GM18526 (cell line): ENCODE results near the gene GALK2.
A peak's percentile ranks its signal among the peaks of the same experiment; 100 is the strongest.

ENCODE experiments used
- POLR2A ChIP-seq: IDR thresholded peaks from 3 replicates; pipeline ENCODE4 v1.6.1; 2011; ENCODE audit not compliant: insufficient read length; ENCODE audit errors: extremely low read depth

Gene GALK2

DNA sequence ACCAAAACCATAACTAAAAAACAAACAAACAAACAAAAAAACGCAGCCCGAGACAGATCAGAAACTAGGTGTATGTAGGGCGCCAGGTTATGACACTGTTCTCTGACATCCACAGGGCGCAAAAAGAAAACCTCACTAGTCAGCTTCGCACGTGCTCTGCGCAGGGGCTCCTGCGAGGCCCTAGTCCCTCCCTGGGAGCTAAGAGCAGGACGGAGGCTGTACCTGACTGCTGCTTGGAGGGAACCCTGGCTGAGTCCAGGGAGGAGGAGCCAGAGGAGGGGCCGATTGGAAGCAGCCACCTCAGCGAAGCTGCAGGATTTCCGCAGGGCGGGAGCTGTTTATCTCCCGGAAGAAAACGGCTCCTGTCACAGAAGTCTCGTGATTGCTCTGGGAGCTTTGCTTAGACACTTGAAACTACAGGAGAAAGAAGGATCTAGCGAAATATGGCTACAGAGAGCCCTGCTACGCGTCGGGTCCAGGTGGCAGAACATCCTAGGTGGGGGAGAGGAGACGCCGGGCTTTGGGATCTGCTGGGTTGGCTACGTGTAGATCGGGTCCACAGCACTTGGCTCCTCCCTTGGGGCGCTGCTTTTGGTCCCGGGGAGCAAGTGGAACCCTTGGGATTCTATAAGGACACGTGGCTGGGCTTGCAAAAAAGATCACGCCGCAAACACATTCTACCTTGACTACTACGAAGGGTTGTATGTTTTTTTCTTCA, at the start of gene GALK2:
Gene GALK2, plus strand, starts transcription at position 368 of the 718 bp plus-strand sequence. Its CDS starts 76 bp downstream, at position 444.
- TF ChIP-seq POLR2A: peak; percentile 56

- TF ChIP-seq POLR2A: no peak
Measured at GRCh38 chr15:49120832-49121231, 49.2 kb upstream of the GALK2 start.

GRCh38 chr15:49121901-49122300, 48.1 kb upstream of the GALK2 start:
- no peak for TF ChIP-seq POLR2A

GRCh38 chr15:49122541-49123062, 47.4 kb upstream of the GALK2 start:
- no peak for TF ChIP-seq POLR2A

- TF ChIP-seq POLR2A: no peak
Measured at GRCh38 chr15:49124371-49124770, 45.7 kb upstream of the GALK2 start.

DNA sequence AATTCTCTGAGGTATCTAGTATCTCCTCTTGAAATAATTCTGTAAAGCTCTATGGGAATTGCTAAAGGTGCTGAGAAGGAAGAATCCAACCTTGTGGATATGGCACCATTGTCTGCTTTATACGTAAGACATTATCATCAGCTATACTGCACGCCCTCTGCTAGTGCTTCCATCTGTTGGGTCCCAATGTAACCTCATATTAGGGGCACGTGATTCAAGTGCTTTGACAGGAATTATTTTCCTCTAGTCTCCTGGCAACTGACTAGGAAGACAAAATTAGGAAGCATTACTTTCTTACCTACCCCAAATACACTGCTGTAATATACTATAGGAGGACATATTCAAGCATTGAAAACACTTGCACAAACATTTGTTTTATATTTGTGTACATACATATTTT, 38.6 kb upstream of the GALK2 start:
- TF ChIP-seq POLR2A: no peak

DNA sequence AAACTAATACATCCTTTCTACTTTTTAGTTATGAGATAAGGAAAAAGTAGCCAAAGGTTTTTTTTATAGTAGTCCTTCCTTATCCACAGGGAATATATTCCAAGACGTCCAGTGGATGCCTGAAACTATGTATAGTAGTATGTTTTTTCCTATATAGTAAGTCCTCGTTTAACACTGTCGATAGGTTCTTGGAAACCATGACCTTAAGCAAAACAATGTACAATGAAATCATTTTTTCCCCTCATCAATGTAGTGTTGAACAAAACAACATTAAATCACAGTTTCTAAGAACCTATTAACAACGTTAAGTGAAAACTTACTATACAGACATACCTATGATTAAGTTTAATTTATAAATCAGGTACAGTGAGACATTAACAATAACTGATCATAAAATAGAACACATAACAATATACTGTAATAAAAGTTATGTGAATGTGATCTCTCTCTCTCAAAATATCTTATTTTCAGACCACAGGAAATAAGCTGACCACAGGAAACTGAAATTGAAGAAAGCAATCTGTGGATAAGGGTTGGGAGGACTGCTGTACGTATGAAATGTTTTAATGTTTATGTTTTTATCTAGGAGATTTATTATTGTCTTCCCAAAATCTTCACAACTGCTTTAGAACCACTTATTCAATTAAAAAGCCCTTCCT, 35.2 kb upstream of the GALK2 start:
- no peak for TF ChIP-seq POLR2A

DNA sequence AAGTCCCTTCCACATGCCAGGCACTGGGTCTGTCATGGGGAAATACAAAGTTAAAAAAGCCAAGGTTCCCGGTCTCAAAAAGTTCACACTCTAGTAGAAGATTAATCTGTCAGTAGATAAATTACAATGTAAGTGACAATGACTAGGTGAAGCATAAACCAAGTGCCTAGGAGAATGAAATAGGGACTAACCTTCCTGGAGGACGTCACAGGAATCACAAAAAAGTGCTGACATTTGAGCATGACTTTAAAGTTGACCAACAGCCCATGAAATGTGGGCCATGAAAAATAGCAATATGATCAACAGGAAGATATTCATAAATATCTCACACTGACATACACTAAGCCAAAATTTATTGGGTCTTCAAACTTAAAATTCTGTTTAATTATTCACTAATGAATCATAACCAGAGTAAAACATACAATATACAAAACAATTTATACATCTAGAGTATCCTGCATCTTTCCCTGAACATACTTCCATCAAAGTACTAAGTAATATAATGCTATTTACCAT, 34.6 kb upstream of the GALK2 start:
- TF ChIP-seq POLR2A: no peak

DNA sequence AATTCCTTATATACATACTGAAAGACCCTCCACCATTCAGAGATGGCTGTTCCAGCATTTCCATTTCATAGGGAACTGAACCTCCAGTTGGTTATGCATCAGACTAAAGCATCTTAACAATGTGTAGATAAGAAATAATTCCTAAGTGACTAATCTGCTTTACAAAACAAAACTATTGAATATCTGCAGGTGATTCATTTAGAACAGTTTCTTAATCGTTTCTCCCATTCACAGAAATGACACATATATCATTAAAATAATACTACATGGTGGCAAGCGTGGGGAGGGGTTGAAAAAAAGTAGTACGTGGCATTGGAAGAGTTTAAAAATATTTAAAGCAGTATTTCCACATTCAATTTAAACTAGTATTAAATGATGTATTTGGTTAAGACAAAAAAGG, 34.1 kb upstream of the GALK2 start:
- no peak for TF ChIP-seq POLR2A

GRCh38 chr15:49137861-49138260, 32.2 kb upstream of the GALK2 start:
- TF ChIP-seq POLR2A: no peak

DNA sequence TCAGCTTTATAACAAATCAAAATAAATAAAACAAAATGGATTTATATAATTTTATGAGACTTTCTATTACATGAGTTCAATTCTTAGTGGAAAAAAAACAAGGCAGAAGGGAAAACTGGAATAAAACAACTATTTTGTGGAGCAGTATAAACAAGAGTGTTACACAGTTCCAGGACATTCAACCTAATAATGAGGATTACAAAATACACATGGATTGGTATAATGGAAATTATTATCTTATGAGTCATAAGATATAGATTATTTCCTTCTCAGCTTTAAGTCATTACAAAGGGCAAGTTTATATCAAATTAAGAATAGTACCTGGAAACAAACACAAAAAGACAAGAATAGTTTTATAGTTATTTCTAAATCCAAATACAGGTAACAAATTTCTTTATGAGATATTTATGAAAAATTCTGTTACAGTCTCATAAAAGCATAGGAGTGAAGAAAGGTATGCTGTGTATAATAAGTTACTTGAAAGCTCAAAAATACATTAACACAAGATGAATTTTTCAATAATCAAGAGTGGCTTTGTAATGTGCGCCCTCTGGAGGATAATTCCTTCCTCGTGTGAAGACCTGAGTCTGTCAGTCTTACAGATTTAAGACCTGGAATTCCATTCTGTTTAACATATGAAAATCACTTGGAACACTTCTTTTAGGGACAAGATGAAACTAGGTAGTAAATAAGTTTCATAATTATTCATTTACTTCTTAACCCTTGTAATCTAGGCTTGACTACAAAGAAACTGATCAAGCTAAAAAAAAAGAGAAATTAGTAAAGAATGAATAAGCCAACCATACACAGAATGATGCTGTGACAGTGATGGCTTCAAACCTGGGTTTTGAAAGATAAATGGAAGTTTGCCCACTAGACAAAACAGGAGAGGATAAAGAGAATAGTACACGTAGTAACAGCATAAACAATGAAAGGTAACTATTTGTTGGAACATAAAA, 24.1 kb upstream of the GALK2 start:
- TF ChIP-seq POLR2A: no peak

DNA sequence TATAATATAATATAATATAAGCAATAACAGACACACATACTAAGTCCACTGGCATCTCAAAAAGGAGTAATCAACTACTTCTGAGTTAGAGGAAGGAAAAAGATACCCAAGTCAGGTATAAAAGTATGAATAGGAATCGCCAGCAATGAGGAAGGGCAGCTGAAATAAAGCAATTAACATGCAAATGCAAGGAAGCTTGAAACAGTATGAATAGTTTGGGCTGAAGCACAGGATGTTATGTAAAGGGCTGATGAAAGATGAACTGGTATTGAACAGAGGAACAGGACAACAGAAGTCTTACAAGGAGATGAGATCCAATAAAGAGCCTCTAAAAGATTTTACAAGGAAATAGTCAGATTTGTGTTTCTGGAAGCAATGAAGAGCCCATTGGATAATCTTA, 21.7 kb upstream of the GALK2 start:
- no peak for TF ChIP-seq POLR2A

- no peak for TF ChIP-seq POLR2A
Measured at GRCh38 chr15:49148727-49149126, 21.3 kb upstream of the GALK2 start.

DNA sequence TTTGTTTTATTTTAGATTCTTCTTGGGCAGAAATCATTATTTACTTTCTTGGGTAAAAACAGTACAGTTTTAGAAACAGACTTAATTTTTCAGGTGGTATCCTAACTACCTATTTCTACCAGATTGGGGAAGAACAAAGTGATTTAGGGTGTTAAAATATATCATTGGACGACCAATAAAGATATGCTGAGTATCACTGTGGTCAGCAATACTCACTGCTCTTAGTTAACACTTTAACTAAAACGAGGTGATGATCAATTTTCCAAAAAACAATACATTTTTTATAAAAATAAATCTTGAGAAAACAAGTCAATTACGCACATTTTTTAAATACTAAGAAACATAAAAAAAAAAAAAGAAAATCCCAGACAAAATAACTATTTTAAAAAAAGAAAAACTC, 18.2 kb upstream of the GALK2 start:
- no peak for TF ChIP-seq POLR2A
